ENCODE data around the gene WASL.

WASL gene

GRCh38 chr7:123687161-123687560 is 61.6 kb downstream of the WASL start:
- DNase-seq = no peak

GRCh38 chr7:123682690-123683089 is 66.1 kb downstream of the WASL start:
- DNase-seq = peak; percentile 42

- DNase-seq = no peak
Measured at GRCh38 chr7:123681561-123681960, 67.2 kb downstream of the WASL start.

GRCh38 chr7:123680580-123680979 is 68.2 kb downstream of the WASL start:
- DNase-seq = no peak

GRCh38 chr7:123679614-123680013 is 69.2 kb downstream of the WASL start:
- DNase-seq = no peak

GRCh38 chr7:123677061-123677715 is 71.6 kb downstream of the WASL start:
- DNase-seq = no peak

- no peak for DNase-seq
Measured at GRCh38 chr7:123675181-123675473, 73.7 kb downstream of the WASL start.

- no peak for DNase-seq
Measured at GRCh38 chr7:123674399-123675180, 74.2 kb downstream of the WASL start.

- DNase-seq = no peak
Measured at GRCh38 chr7:123673752-123674398, 74.9 kb downstream of the WASL start.

GRCh38 chr7:123673137-123673732 is 75.6 kb downstream of the WASL start:
- DNase-seq = no peak

GRCh38 chr7:123669485-123669884 is 79.3 kb downstream of the WASL start:
- DNase-seq = no peak

- no peak for DNase-seq
Measured at GRCh38 chr7:123666492-123666891, 82.3 kb downstream of the WASL start.

GRCh38 chr7:123665896-123666295 is 82.9 kb downstream of the WASL start:
- no peak for DNase-seq

- DNase-seq = no peak
Measured at GRCh38 chr7:123665157-123665556, 83.6 kb downstream of the WASL start.

- no peak for DNase-seq
Measured at GRCh38 chr7:123663200-123663599, 85.6 kb downstream of the WASL start.

GRCh38 chr7:123662755-123663154 is 86.0 kb downstream of the WASL start:
- no peak for DNase-seq

GRCh38 chr7:123662293-123662692 is 86.5 kb downstream of the WASL start:
- DNase-seq = no peak

GRCh38 chr7:123661765-123662164 is 87.0 kb downstream of the WASL start:
- DNase-seq = no peak

- DNase-seq = no peak
Measured at GRCh38 chr7:123660514-123661354, 88.1 kb downstream of the WASL start.

- DNase-seq = no peak
Measured at GRCh38 chr7:123658023-123658422, 90.8 kb downstream of the WASL start.

GRCh38 chr7:123657304-123657685 is 91.5 kb downstream of the WASL start:
- no peak for DNase-seq

- no peak for DNase-seq
Measured at GRCh38 chr7:123656544-123657303, 92.1 kb downstream of the WASL start.

Measured in NCI-H1092 treated with DMSO at 0.1 percent for 48 hours (cell line).